ENCODE data around the gene WDCP. TPM values are rescaled to one million over a fixed set of nuclear protein-coding genes. Genes with fewer than 3 reads are reported as not detected.

Gene WDCP
- total RNA-seq, 1 donor from 2014 or later: 12.0 TPM

- Histone ChIP-seq H3K36me3 (ENCODE audit: control insufficient read depth in 3 of 3, insufficient read depth in 3 of 3, low read length in 3 of 3) (peaks cover 23 to 35% (median 27%) of the 10 kb centered on the region in 3 donors), H3K4me1 (ENCODE audit: control insufficient read depth in 3 of 3, insufficient read depth in 3 of 3, low read length in 3 of 3) (no peaks in the 10 kb centered on the region), H3K9me3 (ENCODE audit: control insufficient read depth in 3 of 3, low read length in 3 of 3) (no peaks in the 10 kb centered on the region), H3K4me3 (ENCODE audit: low read length in 3 of 3) (no peak overlapping the region), H3K27ac (ENCODE audit: low read depth, low read length) (no peak overlapping the region), H3K9ac (ENCODE audit: low read depth in 1 of 3, low read length in 3 of 3) (no peak overlapping the region), H3K27me3 (ENCODE audit: control insufficient read depth in 3 of 3, insufficient read depth in 3 of 3, low read length in 3 of 3) (no peaks in the 10 kb centered on the region)
Measured at GRCh38 chr2:24024996-24025663, 22.1 kb downstream of the WDCP start.

GRCh38 chr2:24024018-24024417 is 23.2 kb downstream of the WDCP start:
- Histone ChIP-seq H3K9ac (ENCODE audit: low read depth in 1 of 3, low read length in 3 of 3) (no peak overlapping the region), H3K27ac (ENCODE audit: low read depth, low read length) (no peak overlapping the region), H3K36me3 (ENCODE audit: control insufficient read depth in 3 of 3, insufficient read depth in 3 of 3, low read length in 3 of 3) (peaks cover 16 to 27% (median 17%) of the 10 kb centered on the region in 3 donors), H3K9me3 (ENCODE audit: control insufficient read depth in 3 of 3, low read length in 3 of 3) (no peaks in the 10 kb centered on the region), H3K4me3 (ENCODE audit: low read length in 3 of 3) (no peak overlapping the region), H3K27me3 (ENCODE audit: control insufficient read depth in 3 of 3, insufficient read depth in 3 of 3, low read length in 3 of 3) (no peaks in the 10 kb centered on the region), H3K4me1 (ENCODE audit: control insufficient read depth in 3 of 3, insufficient read depth in 3 of 3, low read length in 3 of 3) (no peaks in the 10 kb centered on the region)

GRCh38 chr2:24022975-24023575 is 24.1 kb downstream of the WDCP start:
- H3K27ac ChIP-seq (ENCODE audit: low read depth, low read length): no peak overlapping the region
- no peak overlapping the region for H3K4me3 ChIP-seq (ENCODE audit: low read length in 3 of 3)
- no peaks in the 10 kb centered on the region for H3K4me1 ChIP-seq (ENCODE audit: control insufficient read depth in 3 of 3, insufficient read depth in 3 of 3, low read length in 3 of 3)
- no peaks in the 10 kb centered on the region for H3K27me3 ChIP-seq (ENCODE audit: control insufficient read depth in 3 of 3, insufficient read depth in 3 of 3, low read length in 3 of 3)
- no peaks in the 10 kb centered on the region for H3K9me3 ChIP-seq (ENCODE audit: control insufficient read depth in 3 of 3, low read length in 3 of 3)
- H3K9ac ChIP-seq (ENCODE audit: low read depth in 1 of 3, low read length in 3 of 3): no peak overlapping the region
- H3K36me3 ChIP-seq (ENCODE audit: control insufficient read depth in 3 of 3, insufficient read depth in 3 of 3, low read length in 3 of 3): peaks cover 14 to 27% (median 15%) of the 10 kb centered on the region in 3 donors

- Histone ChIP-seq H3K4me1 (ENCODE audit: control insufficient read depth in 3 of 3, insufficient read depth in 3 of 3, low read length in 3 of 3) (no peaks in the 10 kb centered on the region), H3K9me3 (ENCODE audit: control insufficient read depth in 3 of 3, low read length in 3 of 3) (no peaks in the 10 kb centered on the region), H3K36me3 (ENCODE audit: control insufficient read depth in 3 of 3, insufficient read depth in 3 of 3, low read length in 3 of 3) (peaks cover 14 to 27% (median 15%) of the 10 kb centered on the region in 3 donors), H3K27me3 (ENCODE audit: control insufficient read depth in 3 of 3, insufficient read depth in 3 of 3, low read length in 3 of 3) (no peaks in the 10 kb centered on the region), H3K9ac (ENCODE audit: low read depth in 1 of 3, low read length in 3 of 3) (no peak overlapping the region), H3K27ac (ENCODE audit: low read depth, low read length) (no peak overlapping the region), H3K4me3 (ENCODE audit: low read length in 3 of 3) (no peak overlapping the region)
Measured at GRCh38 chr2:24022324-24022974, 24.7 kb downstream of the WDCP start.

- H3K9me3 ChIP-seq (ENCODE audit: control insufficient read depth in 3 of 3, low read length in 3 of 3): no peaks in the 10 kb centered on the region
Measured at GRCh38 chr2:24021122-24021998, 25.8 kb downstream of the WDCP start.

GRCh38 chr2:24020244-24020643 is 26.9 kb downstream of the WDCP start:
- H3K4me3 ChIP-seq (ENCODE audit: low read length in 3 of 3): no peak overlapping the region
- H3K27me3 ChIP-seq (ENCODE audit: control insufficient read depth in 3 of 3, insufficient read depth in 3 of 3, low read length in 3 of 3): no peaks in the 10 kb centered on the region
- no peaks in the 10 kb centered on the region for H3K4me1 ChIP-seq (ENCODE audit: control insufficient read depth in 3 of 3, insufficient read depth in 3 of 3, low read length in 3 of 3)
- H3K27ac ChIP-seq (ENCODE audit: low read depth, low read length): no peak overlapping the region
- peaks cover 10 to 21% (median 15%) of the 10 kb centered on the region in 3 donors for H3K36me3 ChIP-seq (ENCODE audit: control insufficient read depth in 3 of 3, insufficient read depth in 3 of 3, low read length in 3 of 3)
- no peaks in the 10 kb centered on the region for H3K9me3 ChIP-seq (ENCODE audit: control insufficient read depth in 3 of 3, low read length in 3 of 3)
- H3K9ac ChIP-seq (ENCODE audit: low read depth in 1 of 3, low read length in 3 of 3): no peak overlapping the region

More at GRCh38 chr2:24021122-24021998, 25.8 kb downstream of the WDCP start:
- Histone ChIP-seq H3K4me3 (ENCODE audit: low read length in 3 of 3) (no peak overlapping the region), H3K36me3 (ENCODE audit: control insufficient read depth in 3 of 3, insufficient read depth in 3 of 3, low read length in 3 of 3) (peaks cover 12 to 23% (median 15%) of the 10 kb centered on the region in 3 donors), H3K9ac (ENCODE audit: low read depth in 1 of 3, low read length in 3 of 3) (no peak overlapping the region), H3K27me3 (ENCODE audit: control insufficient read depth in 3 of 3, insufficient read depth in 3 of 3, low read length in 3 of 3) (no peaks in the 10 kb centered on the region), H3K27ac (ENCODE audit: low read depth, low read length) (no peak overlapping the region), H3K4me1 (ENCODE audit: control insufficient read depth in 3 of 3, insufficient read depth in 3 of 3, low read length in 3 of 3) (no peaks in the 10 kb centered on the region)

GRCh38 chr2:24019729-24020128 is 27.5 kb downstream of the WDCP start:
- no peak overlapping the region for H3K4me3 ChIP-seq (ENCODE audit: low read length in 3 of 3)
- no peak overlapping the region for H3K9ac ChIP-seq (ENCODE audit: low read depth in 1 of 3, low read length in 3 of 3)
- H3K36me3 ChIP-seq (ENCODE audit: control insufficient read depth in 3 of 3, insufficient read depth in 3 of 3, low read length in 3 of 3): peaks cover 10 to 16% (median 11%) of the 10 kb centered on the region in 3 donors

GRCh38 chr2:24018241-24018640 is 28.9 kb downstream of the WDCP start:
- no peak overlapping the region for H3K9ac ChIP-seq (ENCODE audit: low read depth in 1 of 3, low read length in 3 of 3)
- H3K27me3 ChIP-seq (ENCODE audit: control insufficient read depth in 3 of 3, insufficient read depth in 3 of 3, low read length in 3 of 3): peaks cover 0 to 2% (median 0%) of the 10 kb centered on the region in 3 donors
- H3K27ac ChIP-seq (ENCODE audit: low read depth, low read length): no peak overlapping the region
- H3K36me3 ChIP-seq (ENCODE audit: control insufficient read depth in 3 of 3, insufficient read depth in 3 of 3, low read length in 3 of 3): peaks cover 6 to 10% (median 6%) of the 10 kb centered on the region in 3 donors
- H3K4me1 ChIP-seq (ENCODE audit: control insufficient read depth in 3 of 3, insufficient read depth in 3 of 3, low read length in 3 of 3): no peaks in the 10 kb centered on the region
- no peaks in the 10 kb centered on the region for H3K9me3 ChIP-seq (ENCODE audit: control insufficient read depth in 3 of 3, low read length in 3 of 3)
- no peak overlapping the region for H3K4me3 ChIP-seq (ENCODE audit: low read length in 3 of 3)

More at GRCh38 chr2:24019729-24020128, 27.5 kb downstream of the WDCP start:
- H3K9me3 ChIP-seq (ENCODE audit: control insufficient read depth in 3 of 3, low read length in 3 of 3): no peaks in the 10 kb centered on the region
- H3K4me1 ChIP-seq (ENCODE audit: control insufficient read depth in 3 of 3, insufficient read depth in 3 of 3, low read length in 3 of 3): no peaks in the 10 kb centered on the region
- no peak overlapping the region for H3K27ac ChIP-seq (ENCODE audit: low read depth, low read length)
- H3K27me3 ChIP-seq (ENCODE audit: control insufficient read depth in 3 of 3, insufficient read depth in 3 of 3, low read length in 3 of 3): no peaks in the 10 kb centered on the region

- no peaks in the 10 kb centered on the region for H3K9me3 ChIP-seq (ENCODE audit: control insufficient read depth in 3 of 3, low read length in 3 of 3)
- H3K27ac ChIP-seq (ENCODE audit: low read depth, low read length): no peak overlapping the region
- H3K27me3 ChIP-seq (ENCODE audit: control insufficient read depth in 3 of 3, insufficient read depth in 3 of 3, low read length in 3 of 3): peaks cover 0 to 6% (median 0%) of the 10 kb centered on the region in 3 donors
- no peak overlapping the region for H3K9ac ChIP-seq (ENCODE audit: low read depth in 1 of 3, low read length in 3 of 3)
- no peak overlapping the region for H3K4me3 ChIP-seq (ENCODE audit: low read length in 3 of 3)
- H3K36me3 ChIP-seq (ENCODE audit: control insufficient read depth in 3 of 3, insufficient read depth in 3 of 3, low read length in 3 of 3): peaks cover 2 to 6% (median 2%) of the 10 kb centered on the region in 3 donors
- H3K4me1 ChIP-seq (ENCODE audit: control insufficient read depth in 3 of 3, insufficient read depth in 3 of 3, low read length in 3 of 3): no peaks in the 10 kb centered on the region
Measured at GRCh38 chr2:24017711-24018110, 29.5 kb downstream of the WDCP start.

Data from skeletal muscle tissue (tissue), 4 donors.